GM19240 (cell line): ENCODE data around the gene PIK3R6.
"Not testable (repeated sequence)": the region's sequence is repeated elsewhere in the genome, so short reads cannot be mapped to it uniquely, and the experiment has no call there.

ENCODE experiments used
- DNase-seq: peaks from one replicate; pipeline ENCODE4 v3.0.0; 2011; ENCODE audit warnings: low spot score; ENCODE audit not compliant: insufficient read length

The PIK3R6 gene

DNA sequence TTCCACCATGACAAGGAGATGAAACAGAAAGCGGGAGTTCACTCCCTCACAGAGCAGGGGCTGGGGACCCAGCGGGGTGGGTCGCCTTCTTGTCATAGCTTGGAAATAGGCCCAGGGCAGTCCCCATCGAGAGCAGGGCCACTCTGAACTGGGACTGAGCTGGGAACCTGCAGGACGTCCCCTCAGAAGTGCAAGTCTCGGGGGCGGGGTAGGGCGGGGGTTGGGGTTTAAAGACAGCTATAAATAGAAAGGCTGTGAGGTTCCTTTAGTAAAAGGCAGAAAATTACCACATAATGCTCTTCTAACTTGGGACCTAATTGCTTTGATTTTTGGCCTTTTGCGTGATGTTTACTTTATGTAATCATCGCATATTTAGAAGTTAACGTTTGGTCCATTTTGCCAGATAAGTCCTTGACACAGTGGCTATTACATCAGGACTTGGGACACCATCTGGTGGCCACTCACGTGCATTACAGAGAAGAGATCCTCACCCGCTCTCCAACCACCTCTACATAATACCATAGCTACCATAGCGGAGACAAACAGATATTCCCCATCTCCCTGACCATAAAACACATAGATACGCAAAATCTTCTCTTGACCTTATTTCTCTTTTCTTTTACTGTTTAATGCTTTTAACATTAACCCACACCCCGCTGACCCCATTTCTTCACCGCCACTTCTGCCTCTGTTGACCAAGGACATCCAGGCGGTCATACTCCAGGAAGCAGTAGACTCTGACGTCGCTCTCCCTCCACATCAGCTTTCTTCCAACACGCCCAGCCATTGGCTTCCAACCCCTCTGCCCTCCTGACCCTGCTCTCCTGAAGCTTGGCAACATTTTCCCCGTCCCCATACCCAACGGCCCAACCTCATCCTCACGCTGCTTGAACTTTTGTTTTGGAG is 27.5 kb upstream of the PIK3R6 start:
- DNase-seq = no peak

- DNase-seq = no peak
Measured at GRCh38 chr17:8894202-8894671, 26.8 kb upstream of the PIK3R6 start.

GRCh38 chr17:8893621-8894201 is 26.2 kb upstream of the PIK3R6 start:
- DNase-seq = no peak

- no peak for DNase-seq
Measured at GRCh38 chr17:8893059-8893458, 25.6 kb upstream of the PIK3R6 start.

DNA sequence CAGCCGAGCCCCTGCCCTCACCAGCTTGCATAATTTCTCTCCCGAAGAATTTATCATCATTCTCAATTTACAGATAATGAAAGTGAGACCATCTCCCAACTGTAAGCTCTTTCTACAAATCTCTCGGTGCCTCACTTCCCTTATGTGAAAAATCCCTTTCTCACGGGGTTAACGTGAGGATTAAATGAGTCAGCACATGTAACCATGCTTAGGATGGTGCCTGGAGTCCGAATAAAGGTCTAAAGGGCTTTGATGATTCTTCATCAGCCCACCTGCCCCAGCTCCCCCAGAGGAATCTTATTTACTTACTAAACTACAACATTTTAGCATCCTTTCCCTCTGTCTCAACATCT is 24.8 kb upstream of the PIK3R6 start:
- DNase-seq = no peak

DNA sequence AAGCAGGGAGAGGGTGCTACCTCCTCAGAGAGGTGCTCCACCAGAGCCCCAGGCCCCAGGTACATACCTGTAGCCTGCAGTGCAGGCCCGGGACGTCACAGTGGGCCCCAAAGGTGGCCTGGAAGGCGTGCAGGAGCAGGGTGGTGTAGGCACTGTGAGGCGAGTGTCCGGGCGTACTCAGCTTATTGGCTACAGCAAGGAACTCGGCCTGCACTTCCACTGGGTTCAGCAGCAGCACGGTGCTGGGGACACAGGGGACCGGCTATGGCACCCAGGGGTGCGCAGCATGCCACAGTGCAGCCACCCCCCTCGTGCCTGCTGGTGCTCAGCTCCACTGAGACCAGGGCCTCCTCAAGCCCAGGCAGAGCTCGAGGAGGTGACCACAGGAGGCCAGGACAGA is 23.2 kb upstream of the PIK3R6 start:
- DNase-seq = no peak

DNA sequence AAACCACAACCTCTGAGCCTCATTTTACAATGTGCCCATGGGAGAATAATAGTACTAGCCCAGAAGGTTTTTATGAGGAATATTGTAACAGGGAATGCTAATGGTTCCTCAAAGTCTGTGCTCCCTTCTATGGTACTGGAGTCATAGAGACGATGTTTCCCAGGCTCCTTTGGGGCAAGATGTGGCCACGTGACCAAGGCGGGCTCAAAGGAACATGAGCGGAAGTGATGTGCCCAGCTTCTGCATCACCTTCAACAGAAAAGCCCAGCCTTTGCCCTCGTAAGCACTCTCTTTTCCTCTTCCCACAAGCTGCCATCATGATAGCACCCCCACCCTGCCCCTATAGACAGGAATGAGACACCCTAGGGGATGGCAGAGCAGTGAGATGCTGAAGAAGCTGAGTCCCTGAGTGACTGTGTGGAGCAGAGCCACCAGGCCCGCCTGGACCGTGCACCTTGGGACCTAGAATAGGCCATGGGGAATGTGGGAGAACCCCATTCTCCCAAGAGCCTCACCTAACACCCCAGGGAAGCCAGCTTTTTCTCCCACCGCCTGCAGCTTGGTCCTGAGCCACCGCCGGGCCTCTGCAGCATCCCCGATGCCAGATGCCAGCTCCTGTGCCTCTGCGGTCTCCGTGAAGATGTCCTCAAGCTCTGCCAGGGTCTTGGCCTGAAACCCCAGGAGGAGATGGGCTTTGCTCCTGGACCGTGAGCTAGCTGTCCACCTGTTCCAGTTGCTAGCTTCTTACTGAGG is 22.2 kb upstream of the PIK3R6 start:
- no peak for DNase-seq

DNA sequence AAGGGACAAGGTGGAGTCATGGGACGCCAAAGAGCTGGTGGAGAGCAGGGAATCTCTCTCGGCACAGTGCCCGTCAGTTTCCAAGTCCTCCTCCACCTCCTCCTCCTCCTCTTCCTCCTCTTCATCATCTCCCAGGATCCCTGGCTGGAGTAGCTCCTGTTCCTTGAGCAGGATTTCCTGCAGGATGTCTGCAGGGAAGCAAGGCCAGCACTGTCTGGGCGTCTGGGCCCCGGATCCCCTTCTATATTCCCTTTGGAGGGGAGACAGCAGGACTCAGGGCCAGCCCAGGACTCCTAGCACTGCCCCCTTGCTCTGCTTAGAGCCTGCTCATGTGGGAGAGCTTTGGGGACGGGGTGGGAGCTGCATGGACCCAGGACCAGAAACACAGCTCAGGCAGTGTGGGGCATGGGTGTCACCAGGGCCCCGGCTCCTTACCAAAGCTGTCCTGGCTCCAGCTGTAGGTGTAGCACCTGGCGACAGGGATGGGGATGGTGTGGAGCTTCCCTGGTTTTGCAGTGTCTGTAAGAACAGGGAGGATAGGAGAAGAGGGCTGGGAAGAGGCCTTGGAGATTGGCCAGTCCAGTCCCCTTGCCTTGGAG is 21.3 kb upstream of the PIK3R6 start:
- DNase-seq = no peak

GRCh38 chr17:8887834-8888703 is 20.6 kb upstream of the PIK3R6 start:
- DNase-seq = no peak

GRCh38 chr17:8887301-8887700 is 19.8 kb upstream of the PIK3R6 start:
- no peak for DNase-seq

GRCh38 chr17:8885967-8886684 is 18.7 kb upstream of the PIK3R6 start:
- no peak for DNase-seq

- not testable (repeated sequence) for DNase-seq
Measured at GRCh38 chr17:8885163-8885966, 17.9 kb upstream of the PIK3R6 start.

DNA sequence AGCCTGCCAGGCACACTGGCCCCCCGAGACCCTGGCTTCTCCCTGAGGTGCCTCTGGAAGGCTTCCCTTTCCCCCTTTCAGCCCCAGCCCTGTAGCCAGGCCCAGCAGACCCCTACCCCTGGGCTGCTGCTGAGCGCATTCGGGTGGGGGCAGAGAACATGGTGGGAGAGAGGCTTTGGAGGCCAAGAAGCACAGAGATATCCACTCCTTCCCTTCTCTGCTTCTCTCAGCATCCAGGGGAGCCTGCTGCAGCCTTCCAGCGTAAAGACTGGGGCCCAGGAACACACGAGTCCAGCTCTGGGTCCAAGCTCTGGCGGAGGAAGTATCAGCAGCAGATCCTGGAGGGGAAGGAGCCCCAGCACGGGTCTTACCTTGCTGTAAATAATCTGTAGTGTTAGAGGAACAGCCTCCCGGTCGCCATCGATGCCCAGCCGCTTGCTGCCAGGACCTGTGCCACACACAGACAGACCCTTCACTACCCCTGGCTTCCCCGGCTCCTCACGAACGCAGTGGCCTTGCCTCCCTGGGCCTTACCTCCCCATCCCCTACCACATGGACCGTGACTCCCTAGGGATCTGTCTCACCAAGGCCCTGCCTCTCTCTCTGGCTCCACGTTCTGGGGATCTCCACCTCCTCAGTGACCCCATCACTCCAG is 17.0 kb upstream of the PIK3R6 start:
- DNase-seq = no peak

DNA sequence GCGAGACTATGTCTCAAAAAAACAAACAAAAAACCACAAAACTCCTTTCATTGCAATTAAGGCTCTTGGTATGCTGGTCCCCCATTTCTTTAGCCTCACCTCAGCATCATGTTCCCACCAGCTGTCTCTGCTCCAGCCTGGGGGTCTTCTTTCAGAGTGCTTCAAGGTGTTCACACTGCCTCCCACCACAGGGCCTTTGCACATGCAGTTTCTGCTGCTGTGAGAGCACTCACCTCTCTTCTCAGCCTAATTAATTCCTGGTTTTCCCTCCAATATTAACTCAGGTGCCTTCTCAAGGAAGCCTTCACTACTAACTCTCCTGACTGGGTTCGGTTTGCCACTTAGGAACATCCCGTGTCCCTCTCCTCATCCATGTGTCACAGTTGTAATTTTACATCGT is 15.9 kb upstream of the PIK3R6 start:
- no peak for DNase-seq

DNA sequence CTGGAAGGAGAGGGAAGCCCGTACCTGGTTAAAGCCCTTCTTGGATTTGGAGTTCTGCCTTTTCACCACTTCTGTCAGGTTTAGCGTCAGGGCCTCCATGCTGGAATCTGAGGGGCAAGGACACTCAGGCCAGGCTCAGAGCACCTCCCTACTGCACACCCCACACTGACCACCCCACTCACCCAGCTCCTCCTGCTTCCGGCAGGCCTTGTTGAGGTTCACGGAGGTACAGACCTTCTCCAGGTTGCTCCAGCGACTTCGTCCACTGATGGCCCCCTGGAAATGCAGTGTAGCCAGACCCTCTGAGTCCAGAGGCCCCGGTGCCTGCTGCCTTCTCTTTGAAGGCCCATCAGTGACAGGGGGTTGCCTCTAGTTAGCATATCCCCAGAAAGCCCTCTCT is 14.1 kb upstream of the PIK3R6 start:
- DNase-seq = no peak

DNA sequence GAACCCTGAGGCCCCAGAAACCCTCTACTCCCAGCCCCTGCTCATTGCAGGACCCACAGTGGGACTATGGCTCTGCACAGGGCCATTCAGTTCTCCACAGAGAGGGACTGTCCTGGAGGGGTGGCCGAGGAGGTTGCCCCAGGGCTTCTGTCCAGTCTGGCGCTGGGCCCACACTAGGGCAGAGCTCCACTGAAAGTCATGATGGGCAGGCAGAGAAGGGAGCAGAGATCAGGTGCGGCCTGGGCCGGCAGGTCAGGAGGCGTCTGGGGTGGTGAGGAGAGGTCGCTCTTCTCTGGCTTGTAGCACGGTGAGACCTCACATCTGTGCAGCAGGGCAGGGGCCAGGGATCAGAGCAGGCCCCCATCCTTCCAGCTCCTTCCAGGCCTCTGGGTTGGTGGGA is 13.0 kb upstream of the PIK3R6 start:
- no peak for DNase-seq

DNA sequence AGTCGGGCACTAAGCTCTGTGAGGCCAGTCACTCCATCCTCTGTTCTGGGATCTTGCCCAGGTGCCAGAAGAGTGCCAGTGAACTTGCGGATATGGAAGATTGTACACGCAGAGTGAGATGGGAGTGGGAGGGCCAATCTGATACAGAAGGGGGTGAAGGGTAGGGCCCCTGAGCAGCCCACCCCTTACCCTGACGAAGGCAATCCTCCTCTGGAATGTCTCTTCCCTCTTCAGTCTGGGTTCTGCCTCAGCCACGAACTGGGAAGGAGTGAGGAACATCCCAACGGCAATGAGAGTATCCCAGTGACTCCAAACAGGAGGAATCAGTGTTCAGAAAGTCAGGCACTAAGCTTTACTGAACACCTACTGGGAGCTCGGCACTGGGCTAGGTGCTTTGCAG is 11.9 kb upstream of the PIK3R6 start:
- no peak for DNase-seq

DNA sequence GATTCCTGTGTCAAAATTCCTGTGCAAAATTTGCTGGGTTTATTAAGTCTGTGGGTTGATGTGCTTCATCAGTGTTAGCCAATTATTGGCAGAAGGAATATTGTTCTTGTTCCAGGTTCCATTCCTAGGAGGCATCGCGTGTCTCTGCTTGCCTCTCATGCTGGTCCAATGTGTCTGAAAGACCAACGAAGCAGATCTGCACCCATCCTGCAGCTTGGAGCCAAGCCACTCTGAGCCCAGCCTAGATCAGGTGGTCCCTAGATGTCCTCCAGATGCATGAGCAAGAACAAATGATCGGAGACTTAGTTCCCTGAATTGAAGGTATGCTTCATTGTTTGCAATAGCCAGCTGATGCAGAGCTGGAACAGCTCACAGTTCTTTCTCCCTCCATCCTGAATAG is 10.5 kb upstream of the PIK3R6 start:
- no peak for DNase-seq

DNA sequence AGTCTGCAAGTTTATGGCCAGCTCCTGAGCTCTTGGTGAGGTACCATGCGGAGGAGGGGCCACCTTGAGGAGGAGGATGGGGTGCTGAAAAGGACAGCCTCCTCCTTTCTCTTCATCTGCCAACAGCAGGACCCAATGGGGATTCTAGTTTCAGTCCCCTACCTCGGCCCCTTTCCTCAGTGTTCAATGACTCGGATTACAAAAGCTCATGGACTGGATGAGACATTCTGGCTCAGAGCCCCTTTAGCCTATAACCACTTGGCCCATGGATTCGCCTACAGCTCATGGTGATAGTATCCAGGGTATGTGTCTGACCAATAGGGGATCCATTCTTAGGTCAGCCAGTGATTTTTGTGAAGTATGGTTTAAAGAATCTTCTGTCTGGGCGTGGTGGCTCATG is 8.5 kb upstream of the PIK3R6 start:
- DNase-seq = no peak
